Measurements from ENCODE around the gene SUCLA2.
A peak's percentile ranks its signal among the peaks of the same experiment; 100 is the strongest.
"Not testable (repeated sequence)": the region's sequence is repeated elsewhere in the genome, so short reads cannot be mapped to it uniquely, and the experiment has no call there.

SUCLA2 gene

GRCh38 chr13:48000559-48001113 lies 437 bp downstream of the SUCLA2 start:
- H3K4me3 ChIP-seq (ENCODE audit: low read depth, low read length) = peak overlapping the region; percentile 97
- no peak for DNase-seq (ENCODE audit: low read depth)

- DNase-seq (ENCODE audit: low read depth) = no peak
These were observed 1.1 kb downstream of the SUCLA2 start for GRCh38 chr13:47999973-48000372.

GRCh38 chr13:47997384-47997783 lies 3.7 kb downstream of the SUCLA2 start:
- no peak overlapping the region for H3K4me3 ChIP-seq (ENCODE audit: low read depth, low read length)
- DNase-seq (ENCODE audit: low read depth) = no peak

More at GRCh38 chr13:47999973-48000372, 1.1 kb downstream of the SUCLA2 start:
- peak overlapping the region; percentile 97 for H3K4me3 ChIP-seq (ENCODE audit: low read depth, low read length)

- no peak for DNase-seq (ENCODE audit: low read depth)
- no peak overlapping the region for H3K4me3 ChIP-seq (ENCODE audit: low read depth, low read length)
These were observed 9.2 kb downstream of the SUCLA2 start for GRCh38 chr13:47991859-47992258.

DNA sequence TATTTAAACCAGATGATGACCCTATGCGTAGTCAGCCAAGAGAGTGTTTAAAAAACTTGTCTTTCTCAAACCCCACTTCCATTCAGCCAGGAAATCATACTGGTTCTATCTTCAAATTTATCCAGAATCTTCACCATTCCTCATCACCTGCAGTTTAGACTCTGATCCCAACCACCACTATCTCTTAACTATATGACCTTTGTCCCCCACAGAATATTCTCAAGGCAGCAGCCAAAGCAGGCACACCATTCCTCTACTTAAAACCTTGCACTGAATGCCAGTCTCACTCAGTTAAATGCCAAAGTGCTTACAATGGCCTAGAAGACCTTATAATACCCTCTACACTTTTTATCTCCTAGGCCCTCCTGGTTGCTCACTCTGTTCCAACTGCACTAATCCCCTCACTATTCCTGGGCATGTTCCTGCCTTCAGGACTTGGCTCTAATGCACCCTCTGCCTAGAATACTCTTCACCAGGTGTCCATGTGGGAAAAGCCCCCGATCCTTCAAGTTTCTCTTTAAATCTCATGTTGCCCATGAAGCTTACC lies 10.1 kb downstream of the SUCLA2 start:
- H3K4me3 ChIP-seq (ENCODE audit: low read depth, low read length) = no peak overlapping the region
- no peak for DNase-seq (ENCODE audit: low read depth)

DNA sequence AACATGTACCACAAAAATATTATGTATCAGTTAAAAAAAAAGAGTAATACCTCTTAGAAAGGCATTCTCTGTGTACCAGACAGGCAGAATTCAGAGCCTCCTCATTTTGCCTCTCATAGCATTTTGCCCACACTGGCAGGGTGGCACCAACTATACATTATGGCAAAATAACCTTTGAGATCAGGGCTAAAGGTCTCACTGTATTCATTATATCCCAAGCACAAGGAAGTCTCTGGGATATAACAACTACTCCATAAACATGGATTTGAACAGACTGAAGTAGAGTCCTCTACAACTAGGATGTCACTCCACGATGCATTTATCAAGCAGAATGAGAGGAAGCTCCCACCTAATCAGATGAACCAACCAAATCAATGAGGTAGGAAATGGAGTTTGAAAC lies 10.6 kb downstream of the SUCLA2 start:
- H3K4me3 ChIP-seq (ENCODE audit: low read depth, low read length) = no peak overlapping the region
- no peak for DNase-seq (ENCODE audit: low read depth)

DNA sequence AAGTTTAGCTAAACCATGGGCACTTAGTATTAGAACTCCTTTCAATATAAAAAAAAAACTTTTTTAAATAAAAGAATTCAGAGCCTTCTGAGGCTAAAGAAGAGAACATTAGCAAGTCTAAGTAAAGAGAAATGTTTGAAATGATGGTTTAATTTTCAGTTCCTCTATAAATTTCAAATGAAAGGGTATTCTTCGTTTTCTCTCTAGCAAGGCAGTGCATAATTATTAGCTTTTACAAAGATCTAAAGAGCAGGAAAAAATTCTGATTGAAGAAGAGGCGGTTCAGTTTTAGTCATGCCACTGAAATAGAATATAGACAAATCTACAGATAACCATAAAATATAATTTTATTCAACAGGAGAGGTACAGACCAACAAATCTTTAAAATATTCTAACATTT lies 18.0 kb downstream of the SUCLA2 start:
- H3K4me3 ChIP-seq (ENCODE audit: low read depth, low read length) = no peak overlapping the region
- no peak for DNase-seq (ENCODE audit: low read depth)

GRCh38 chr13:47976325-47976724 lies 24.7 kb downstream of the SUCLA2 start:
- H3K4me3 ChIP-seq (ENCODE audit: low read depth, low read length) = no peak overlapping the region
- no peak for DNase-seq (ENCODE audit: low read depth)

DNA sequence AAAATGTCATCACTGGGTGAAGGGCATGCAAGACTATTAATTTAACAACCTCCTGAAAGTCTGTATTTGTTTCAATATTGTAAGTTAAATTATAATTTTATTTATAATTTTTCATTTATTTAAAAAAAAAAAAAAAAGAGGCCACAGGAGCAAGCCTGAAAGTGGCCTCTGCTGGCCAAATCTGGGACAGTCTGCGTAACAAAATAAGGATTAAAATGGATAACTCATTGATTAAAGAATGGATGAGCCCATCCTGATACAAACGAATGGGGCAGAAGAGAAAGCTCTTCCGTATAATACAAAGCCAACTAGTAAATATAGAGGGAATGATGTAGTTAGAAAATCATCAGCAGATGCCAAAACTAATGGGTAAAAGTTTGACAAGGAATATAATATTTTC lies 36.2 kb downstream of the SUCLA2 start:
- no peak overlapping the region for H3K4me3 ChIP-seq (ENCODE audit: low read depth, low read length)
- no peak for DNase-seq (ENCODE audit: low read depth)

DNA sequence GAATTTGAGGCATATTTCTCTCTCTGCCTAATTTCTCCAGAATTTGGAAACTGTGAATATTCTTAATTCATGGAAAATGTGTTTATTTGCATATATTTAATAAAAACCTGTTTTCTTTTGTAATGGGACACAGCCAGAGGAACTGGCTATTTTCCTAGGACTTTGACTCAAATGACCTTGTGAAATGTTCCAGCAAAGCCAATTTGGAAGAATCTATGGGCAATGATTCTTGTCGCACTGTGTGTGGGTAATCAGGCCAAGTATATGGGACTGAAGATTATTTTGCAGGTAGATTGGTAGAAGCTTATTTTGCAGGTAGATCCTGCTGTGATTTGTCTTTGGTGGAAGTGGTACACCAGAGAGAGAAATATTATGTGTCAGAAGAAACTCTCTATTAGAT lies 38.8 kb downstream of the SUCLA2 start:
- H3K4me3 ChIP-seq (ENCODE audit: low read depth, low read length) = no peak overlapping the region
- DNase-seq (ENCODE audit: low read depth) = no peak

DNA sequence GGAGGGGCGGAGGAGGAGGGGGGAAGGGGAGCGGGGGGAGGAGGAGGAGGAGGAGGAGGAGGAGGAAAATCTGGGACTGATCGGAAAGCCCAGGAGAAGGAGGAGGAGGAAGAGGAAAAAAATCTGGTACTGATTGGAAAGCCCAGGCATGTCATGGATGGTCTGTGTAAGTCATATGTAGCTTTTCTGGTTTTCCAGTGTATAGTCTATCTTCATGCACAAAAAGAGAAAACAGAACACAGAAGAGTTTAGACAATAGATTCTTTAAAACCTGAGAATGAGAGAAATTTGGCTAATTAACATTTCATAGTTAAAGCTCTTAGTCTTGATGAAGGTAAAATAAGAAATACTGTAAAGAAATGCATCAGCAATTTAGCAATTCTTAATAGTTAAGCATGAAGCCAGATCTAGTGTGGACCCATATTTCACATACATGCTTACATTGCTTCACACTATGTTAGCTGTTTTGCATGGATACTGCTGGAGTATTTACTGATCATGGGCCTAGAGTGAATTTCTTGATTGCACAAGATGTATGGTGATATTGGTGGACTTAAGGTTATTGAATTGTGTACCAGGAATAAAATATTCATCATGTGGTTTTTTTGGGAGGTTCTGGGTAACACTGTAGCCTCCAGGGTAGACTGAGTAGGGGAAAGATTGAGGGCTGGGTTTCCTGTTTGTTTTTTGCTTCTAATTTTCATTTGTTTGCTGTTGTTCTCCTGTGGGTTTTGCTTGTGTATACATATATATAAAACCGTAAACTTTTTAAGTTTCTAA lies 41.4 kb downstream of the SUCLA2 start:
- no peak for DNase-seq (ENCODE audit: low read depth)
- H3K4me3 ChIP-seq (ENCODE audit: low read depth, low read length) = no peak overlapping the region

- DNase-seq (ENCODE audit: low read depth) = no peak
- no peak overlapping the region for H3K4me3 ChIP-seq (ENCODE audit: low read depth, low read length)
These were observed 44.0 kb downstream of the SUCLA2 start for GRCh38 chr13:47957073-47957472.

DNA sequence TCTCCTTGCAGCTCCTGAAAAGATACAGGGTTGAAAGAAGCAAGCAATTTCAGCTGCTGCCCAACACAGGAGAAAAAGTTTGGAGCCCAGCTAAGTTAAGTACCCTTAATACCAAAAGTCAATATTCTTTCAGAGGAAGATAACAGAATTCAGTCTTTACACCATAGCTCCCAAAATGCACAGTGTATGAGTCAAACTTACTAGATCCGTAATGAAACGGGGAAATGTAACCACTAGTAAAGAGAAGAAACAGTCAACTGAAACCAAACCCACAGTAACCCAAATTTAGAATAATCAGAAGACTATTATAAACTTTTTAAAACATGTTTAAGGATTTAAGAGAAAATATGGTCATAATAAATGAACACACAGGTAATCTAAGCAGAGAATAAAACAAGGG lies 45.2 kb downstream of the SUCLA2 start:
- no peak for DNase-seq (ENCODE audit: low read depth)
- no peak overlapping the region for H3K4me3 ChIP-seq (ENCODE audit: low read depth, low read length)

- H3K4me3 ChIP-seq (ENCODE audit: low read depth, low read length) = no peak overlapping the region
- no peak for DNase-seq (ENCODE audit: low read depth)
These were observed 51.3 kb downstream of the SUCLA2 start for GRCh38 chr13:47949799-47950198.

DNA sequence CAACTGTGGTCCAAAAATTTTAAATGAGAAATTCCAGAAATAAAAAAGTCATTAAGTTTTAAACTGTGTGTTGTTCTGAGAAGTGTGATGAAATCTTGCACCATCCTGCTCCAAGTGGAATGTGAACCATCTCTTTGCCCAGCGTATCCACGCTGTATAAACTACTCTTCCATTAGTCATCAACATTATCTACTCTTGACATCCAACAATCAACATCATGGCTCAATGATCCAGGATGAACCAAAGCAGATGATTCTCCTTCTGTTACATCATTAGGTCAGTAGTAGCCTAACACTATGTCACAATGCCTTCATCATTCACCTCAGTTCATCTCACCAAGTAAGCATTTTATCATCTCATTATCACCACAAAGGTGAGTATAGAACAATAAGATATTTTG lies 55.3 kb downstream of the SUCLA2 start:
- DNase-seq (ENCODE audit: low read depth) = peak; percentile 72
- H3K4me3 ChIP-seq (ENCODE audit: low read depth, low read length) = no peak overlapping the region

- not testable (repeated sequence) for H3K4me3 ChIP-seq (ENCODE audit: low read depth, low read length); DNase-seq (ENCODE audit: low read depth)
These were observed 55.9 kb downstream of the SUCLA2 start for GRCh38 chr13:47945146-47945545.

GRCh38 chr13:47934371-47934770 lies 66.7 kb downstream of the SUCLA2 start:
- no peak for DNase-seq (ENCODE audit: low read depth)
- no peak overlapping the region for H3K4me3 ChIP-seq (ENCODE audit: low read depth, low read length)

GRCh38 chr13:47932950-47933923 lies 67.8 kb downstream of the SUCLA2 start:
- H3K4me3 ChIP-seq (ENCODE audit: low read depth, low read length) = no peak overlapping the region
- DNase-seq (ENCODE audit: low read depth) = peak; percentile 30

GRCh38 chr13:47930649-47931165 lies 70.4 kb downstream of the SUCLA2 start:
- DNase-seq (ENCODE audit: low read depth) = no peak
- H3K4me3 ChIP-seq (ENCODE audit: low read depth, low read length) = no peak overlapping the region

- no peak overlapping the region for H3K4me3 ChIP-seq (ENCODE audit: low read depth, low read length)
- no peak for DNase-seq (ENCODE audit: low read depth)
These were observed 71.9 kb downstream of the SUCLA2 start for GRCh38 chr13:47929156-47929555.

Data from skeletal muscle cell (primary cell).